GM21576 (cell line): Measurements from ENCODE around the gene RGR.
A peak's percentile ranks its signal among the peaks of the same experiment; 100 is the strongest.

Experiments used
- ATAC-seq: cut with Tn5 transposase; IDR thresholded peaks from one replicate; pipeline ENCODE4 v1.9.1; 2021; ENCODE audit warnings: mild to moderate bottlenecking, moderate library complexity; ENCODE audit not compliant: unreplicated experiment

RGR gene, protein sequence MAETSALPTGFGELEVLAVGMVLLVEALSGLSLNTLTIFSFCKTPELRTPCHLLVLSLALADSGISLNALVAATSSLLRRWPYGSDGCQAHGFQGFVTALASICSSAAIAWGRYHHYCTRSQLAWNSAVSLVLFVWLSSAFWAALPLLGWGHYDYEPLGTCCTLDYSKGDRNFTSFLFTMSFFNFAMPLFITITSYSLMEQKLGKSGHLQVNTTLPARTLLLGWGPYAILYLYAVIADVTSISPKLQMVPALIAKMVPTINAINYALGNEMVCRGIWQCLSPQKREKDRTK

GRCh38 chr10:84244651-84245270 is at the start of gene RGR:
TSS of gene RGR (plus strand) at chr10:84245053. CDS start at chr10:84245091, 38 bp downstream.
- no peak for ATAC-seq

DNA sequence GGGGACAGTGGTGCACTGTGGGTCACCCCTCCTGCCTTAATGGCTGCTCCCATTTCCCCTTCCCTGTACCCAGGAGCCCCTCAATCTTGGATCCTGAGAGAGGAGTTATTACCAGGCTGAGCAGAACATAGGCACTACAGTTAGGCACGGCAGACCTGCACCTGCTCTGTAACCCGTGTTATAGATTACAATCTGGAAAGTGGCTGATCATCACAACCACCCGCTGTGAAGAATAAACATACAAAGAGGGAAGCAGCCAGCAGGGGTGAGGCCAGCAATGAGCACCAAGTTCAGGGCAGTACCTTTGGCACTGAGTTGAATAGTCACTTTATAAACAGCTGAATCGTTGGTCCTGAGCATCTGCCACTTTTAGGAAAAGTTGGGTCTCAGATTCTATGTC is 48.8 kb upstream of the RGR start:
- no peak for ATAC-seq

DNA sequence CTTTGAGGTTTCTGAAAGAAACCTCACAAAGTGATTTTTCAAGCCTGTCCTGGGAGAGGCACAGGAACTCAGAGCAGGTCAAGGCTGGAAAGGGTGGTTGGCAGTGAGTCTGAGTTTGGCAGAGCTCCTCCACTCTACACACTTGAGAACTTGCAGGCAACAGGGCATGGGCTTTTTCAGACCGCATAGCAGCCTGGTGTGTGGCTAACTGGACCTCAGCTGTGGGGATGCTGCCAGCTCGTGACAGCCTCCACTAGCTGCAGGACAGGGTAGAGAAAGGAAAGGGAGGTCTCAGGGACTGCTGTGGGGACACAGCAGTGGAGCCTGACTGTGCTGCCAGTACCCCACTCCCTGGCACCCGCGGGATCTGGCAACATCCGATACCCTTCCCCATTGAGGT is 47.9 kb upstream of the RGR start:
- no peak for ATAC-seq

DNA sequence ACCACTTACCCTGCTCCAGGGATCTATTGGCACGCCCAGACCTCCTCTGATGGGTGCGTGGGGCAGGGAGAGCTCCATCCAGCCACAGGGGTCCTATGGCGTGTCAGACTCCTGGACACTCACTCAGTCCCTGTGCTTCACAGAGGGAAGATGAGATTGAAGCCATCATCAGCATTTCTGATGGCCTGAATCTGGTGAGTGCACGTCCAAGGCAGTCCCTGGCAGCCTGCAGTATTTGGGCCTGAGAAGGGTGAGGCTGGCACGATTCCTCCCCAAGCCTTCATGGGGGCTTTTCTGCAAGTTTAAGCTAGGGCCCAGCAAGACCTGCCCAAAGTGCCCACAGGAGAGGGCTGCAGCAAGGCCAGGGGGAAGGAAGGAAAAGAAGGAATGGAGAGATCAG is 47.2 kb upstream of the RGR start:
- no peak for ATAC-seq

DNA sequence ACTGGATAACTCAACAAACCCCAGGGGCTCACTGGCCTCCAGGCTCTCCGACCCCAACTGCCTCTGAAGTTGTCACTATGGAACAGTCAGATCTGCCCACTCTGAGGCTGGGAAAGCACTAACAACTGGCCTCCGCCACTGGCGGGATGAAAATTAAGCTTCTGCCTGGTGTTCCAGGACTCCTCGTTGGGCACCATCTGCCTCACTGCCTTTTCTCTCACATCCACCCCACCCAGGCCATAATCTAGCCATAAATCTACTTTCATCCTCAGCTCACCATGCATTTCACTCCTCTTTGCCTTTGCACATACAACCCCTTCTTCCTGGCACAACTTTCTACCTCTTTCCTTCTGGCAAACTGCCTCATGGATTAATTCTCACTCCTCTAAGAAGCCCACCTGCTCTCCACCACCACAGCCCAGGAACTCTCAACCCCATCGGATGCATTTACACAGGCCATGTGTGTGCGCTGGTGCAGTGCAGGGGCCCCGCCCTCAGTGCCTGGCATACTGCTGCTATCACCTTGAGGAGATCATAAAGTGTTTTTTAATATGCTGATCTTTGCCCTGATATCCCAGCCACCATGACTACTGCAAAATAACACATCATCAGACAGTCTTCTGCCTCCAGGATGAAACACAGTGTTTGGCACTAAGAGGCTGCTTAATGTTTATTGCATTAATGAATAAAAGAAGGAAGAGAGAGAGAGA is 46.5 kb upstream of the RGR start:
- no peak for ATAC-seq

DNA sequence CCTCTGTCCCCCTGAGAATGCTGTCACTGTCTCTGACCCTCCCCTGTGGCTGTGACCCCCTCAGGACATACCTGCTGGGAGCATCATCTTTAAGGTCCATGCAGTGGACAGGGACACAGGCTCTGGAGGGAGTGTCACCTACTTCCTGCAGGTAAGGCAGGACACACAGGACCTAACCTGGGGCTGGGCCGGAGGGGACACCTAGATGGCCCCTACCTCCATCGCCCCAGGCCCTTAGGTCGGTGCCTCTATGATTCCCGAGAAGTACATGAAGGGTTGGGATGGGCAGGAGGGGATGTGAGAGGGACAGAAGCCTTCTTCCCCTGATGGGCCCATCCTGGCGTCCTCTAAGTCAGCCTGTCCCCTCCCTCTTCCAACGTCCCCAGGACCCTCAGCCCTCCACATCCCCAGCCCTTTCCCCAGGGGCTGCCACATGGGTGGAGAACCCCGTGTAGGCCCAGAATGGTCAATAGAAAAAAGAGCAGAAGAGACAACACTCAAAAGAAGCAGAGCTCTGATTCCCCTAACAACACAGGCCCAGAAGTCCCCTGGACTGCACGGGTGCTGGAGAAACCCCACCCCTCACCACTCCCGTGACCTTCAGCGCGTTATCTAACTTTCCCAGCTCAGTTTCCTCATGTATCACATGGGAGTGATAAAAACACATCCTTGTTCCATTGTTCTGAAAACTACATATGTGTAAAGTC is 44.2 kb upstream of the RGR start:
- ATAC-seq = no peak

GRCh38 chr10:84201244-84201606 is 43.6 kb upstream of the RGR start:
- ATAC-seq = no peak

GRCh38 chr10:84201682-84202081 is 43.2 kb upstream of the RGR start:
- no peak for ATAC-seq

DNA sequence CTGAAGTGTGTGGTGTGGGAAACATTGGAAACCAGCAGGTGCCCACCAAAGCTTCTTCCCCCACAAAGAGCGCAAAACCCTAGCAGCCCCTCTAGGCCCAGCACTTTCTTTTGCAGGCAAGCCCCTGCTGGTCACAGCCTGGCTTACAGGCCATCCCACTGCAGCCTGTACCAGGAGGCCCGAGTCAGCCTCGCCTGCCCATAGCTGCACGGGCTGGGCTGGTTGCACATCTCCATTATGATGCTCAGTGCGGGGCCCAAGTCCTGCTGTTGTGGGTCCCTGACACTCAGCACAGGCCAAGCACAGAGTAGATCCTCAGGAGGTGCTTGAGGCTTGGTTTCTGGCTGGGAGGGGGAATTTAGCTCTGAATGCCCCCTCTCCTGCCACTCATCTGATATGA is 42.5 kb upstream of the RGR start:
- no peak for ATAC-seq

- ATAC-seq = peak; percentile 50
These were observed 40.7 kb upstream of the RGR start for GRCh38 chr10:84204122-84204521.

DNA sequence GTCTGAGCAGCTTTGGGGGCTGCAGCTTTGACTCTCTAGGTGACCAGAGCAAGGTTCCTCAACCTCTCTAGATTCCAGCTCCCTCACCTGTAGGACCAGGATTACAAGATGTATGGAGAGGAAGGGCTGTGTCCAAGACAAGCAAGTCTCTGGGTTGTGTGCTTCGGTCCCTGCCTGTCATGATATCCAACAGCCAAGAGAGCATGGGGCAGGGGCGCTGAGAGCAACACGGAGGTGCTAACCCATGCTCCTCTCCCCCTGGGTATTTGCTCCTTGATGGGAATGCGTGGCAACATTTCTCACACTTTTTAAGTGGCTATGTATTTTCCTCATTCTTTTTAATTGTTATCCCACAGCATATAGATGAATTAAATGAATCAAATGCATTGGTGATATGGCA is 40.2 kb upstream of the RGR start:
- ATAC-seq = no peak

DNA sequence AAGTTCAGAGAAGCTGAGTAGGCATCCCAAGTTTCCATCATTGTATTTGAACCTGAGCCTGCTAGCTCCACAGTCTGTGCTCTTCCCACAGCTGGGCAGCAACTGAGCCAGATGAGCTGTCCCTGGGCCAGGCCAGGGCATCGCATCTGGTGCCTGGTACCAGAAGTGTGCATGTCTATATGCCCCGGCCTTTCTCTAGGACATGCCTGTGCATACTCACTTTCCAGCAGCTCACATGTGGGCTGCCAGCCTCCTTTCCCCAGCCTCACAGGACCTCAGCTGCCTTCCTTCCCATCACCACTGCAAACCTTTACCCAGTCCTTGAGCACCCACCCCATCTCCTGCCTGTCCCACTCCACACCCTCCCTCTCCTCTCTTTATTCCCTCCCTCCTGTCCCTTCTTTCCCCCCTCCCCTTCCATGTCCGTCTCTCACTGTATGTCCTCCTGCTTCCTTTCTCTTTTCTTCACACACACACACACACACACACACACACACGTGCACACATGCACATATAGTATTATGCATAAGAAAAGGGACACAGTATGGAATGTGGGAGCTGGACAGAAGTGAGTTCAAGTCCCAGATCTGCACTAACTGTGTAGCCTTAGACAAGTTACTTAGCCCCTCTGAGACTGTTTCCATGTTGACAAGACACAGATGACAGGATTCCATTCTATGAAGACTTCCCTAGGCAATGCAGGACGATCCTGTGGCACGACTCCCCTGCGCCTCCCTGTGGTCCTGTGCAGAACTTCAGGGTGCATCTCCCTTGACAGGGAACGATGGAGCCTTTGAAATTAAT is 39.6 kb upstream of the RGR start:
- ATAC-seq = peak; percentile 83

- no peak for ATAC-seq
These were observed 38.9 kb upstream of the RGR start for GRCh38 chr10:84205853-84206525.

GRCh38 chr10:84208023-84208422 is 36.8 kb upstream of the RGR start:
- ATAC-seq = no peak

DNA sequence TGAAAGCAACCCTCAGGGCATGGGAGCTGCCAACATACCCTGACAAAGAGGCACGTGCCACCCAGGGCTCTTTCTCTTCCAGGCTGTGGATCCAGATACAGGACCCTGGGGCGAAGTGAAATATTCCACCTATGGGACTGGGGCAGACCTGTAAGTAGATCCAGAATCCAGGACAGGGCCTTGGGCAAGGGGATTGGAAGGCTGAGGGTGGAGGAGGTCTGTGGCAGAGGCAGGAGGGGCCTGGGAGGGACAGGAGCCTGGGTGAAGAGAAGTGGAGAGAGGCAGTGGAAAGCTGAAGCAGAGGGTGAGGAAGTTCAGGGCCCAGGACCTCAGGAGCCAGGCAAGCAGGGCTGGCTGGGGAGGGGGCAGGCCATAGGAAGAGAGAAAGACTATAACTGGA is 33.3 kb upstream of the RGR start:
- no peak for ATAC-seq

DNA sequence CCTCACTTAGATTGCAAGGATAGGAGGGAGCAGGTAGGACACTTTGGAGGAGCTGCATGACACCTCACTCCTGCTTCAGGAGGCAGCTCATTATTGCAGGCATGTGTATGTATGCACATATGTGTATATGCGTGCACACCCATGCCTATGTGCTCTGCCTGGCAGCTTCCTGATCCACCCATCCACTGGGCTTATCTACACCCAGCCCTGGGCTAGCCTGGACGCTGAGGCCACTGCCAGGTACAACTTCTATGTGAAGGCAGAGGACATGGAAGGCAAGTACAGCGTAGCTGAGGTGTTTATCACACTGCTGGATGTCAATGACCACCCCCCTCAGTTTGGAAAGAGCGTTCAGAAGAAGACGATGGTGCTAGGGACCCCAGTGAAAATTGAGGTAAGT is 32.8 kb upstream of the RGR start:
- no peak for ATAC-seq

DNA sequence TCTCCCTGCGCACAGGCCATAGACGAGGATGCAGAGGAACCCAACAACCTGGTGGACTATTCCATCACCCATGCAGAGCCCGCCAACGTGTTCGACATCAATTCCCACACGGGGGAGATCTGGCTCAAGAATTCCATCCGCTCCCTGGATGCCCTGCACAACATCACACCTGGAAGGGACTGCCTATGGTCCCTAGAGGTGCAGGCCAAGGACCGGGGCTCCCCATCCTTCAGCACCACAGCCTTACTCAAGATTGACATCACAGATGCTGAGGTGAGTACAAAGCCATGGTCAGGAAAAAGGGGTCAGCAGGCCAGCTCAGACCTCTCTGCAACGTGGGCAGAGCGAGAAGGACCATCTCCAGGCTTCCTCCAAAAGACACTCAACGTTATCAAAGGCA is 31.8 kb upstream of the RGR start:
- ATAC-seq = no peak

GRCh38 chr10:84214046-84214572 is 30.7 kb upstream of the RGR start:
- peak; percentile 26 for ATAC-seq

- peak; percentile 87 for ATAC-seq
These were observed 30.1 kb upstream of the RGR start for GRCh38 chr10:84214612-84215235.

DNA sequence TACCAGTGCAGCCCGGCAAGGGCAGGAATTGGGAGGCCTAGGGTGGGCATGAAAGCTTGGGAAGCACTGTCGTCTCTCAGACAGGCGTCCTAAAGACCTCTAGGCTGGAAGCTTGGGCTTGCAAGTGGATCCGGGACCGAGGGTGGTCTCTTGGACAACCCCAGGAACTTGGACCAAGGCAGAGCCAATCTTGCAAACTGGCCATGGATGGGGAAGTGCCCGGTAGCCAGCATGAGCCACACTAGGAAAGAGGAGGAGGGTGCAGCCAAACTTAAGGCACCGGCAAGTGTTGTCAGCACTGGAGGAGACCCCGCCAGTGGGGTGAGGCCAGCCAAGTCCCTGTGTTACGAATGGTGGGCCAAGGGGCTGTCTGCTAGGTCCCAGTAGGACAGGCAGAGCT is 28.0 kb upstream of the RGR start:
- ATAC-seq = no peak
